HepG2 (cell line): ENCODE results near the gene UBE2O. TPM values are rescaled to one million over a fixed set of nuclear protein-coding genes. Genes with fewer than 3 reads are reported as not detected.

Experiments
- CBFB ChIP-seq: sonication (generic); formaldehyde crosslinking; IDR thresholded peaks from 2 replicates; pipeline ENCODE4 v1.4.0; 2020; ENCODE audit warnings: missing genetic modification reagents
- FIP1L1 ChIP-seq: fragments of 200-400 bp; formaldehyde crosslinking; IDR thresholded peaks from 2 replicates; pipeline ENCODE4 v1.6.1; 2018; ENCODE audit warnings: low read depth, mild to moderate bottlenecking, low read length, moderate library complexity, borderline replicate concordance; ENCODE audit not compliant: insufficient read depth
- FOXC1 ChIP-seq: sonication (generic); formaldehyde crosslinking; IDR thresholded peaks from 2 replicates; pipeline ENCODE4 v1.8.0; 2022; ENCODE audit warnings: mild to moderate bottlenecking, missing genetic modification reagents, borderline replicate concordance
- GATAD2A ChIP-seq: IDR thresholded peaks from 2 replicates; pipeline ENCODE4 v1.6.1; 2016
- GTF2F1 ChIP-seq: fragments of 150-350 bp; IDR thresholded peaks from 2 replicates; pipeline ENCODE4 v1.6.1; 2014; ENCODE audit warnings: low read length
- NFE2 ChIP-seq: sonication (generic); formaldehyde crosslinking; IDR thresholded peaks from 2 replicates; pipeline ENCODE4 v1.4.0; 2020; ENCODE audit warnings: missing genetic modification reagents
- RBM39 ChIP-seq: fragments of 200-400 bp; formaldehyde crosslinking; IDR thresholded peaks from one replicate; pipeline ENCODE4 v1.6.1; 2018; ENCODE audit warnings: antibody characterized with exemption, mild to moderate bottlenecking, low read depth, low read length; ENCODE audit not compliant: poor library complexity, severe bottlenecking
- TBX2 ChIP-seq: sonication (generic); formaldehyde crosslinking; IDR thresholded peaks from 2 replicates; pipeline ENCODE4 v1.5.0; 2020; ENCODE audit warnings: missing genetic modification reagents, mild to moderate bottlenecking, borderline replicate concordance
- ZFX ChIP-seq: sonication (generic); formaldehyde crosslinking; IDR thresholded peaks from 2 replicates; pipeline ENCODE4 v1.4.0; 2020; ENCODE audit warnings: mild to moderate bottlenecking, low read depth, missing genetic modification reagents, moderate library complexity
- ZNF292 ChIP-seq: sonication (generic); formaldehyde crosslinking; IDR thresholded peaks from 2 replicates; pipeline ENCODE4 v1.8.1; 2022; ENCODE audit warnings: mild to moderate bottlenecking, low read depth, missing genetic modification reagents, borderline replicate concordance
- ZNF563 ChIP-seq: sonication (generic); formaldehyde crosslinking; IDR thresholded peaks from 2 replicates; pipeline ENCODE4 v1.8.0; 2022; ENCODE audit warnings: mild to moderate bottlenecking, moderate library complexity, missing genetic modification reagents
- ZNF607 ChIP-seq: sonication (generic); formaldehyde crosslinking; IDR thresholded peaks from 2 replicates; pipeline ENCODE4 v1.5.1; 2020; ENCODE audit warnings: missing genetic modification reagents, mild to moderate bottlenecking, borderline replicate concordance
- ZNF75D ChIP-seq: sonication (generic); formaldehyde crosslinking; IDR thresholded peaks from 2 replicates; pipeline ENCODE4 v1.8.1; 2023; ENCODE audit warnings: missing genetic modification reagents, mild to moderate bottlenecking, borderline replicate concordance
- polyA plus RNA-seq, 8 experiments: library from polyadenylated mRNA; depleted of rRNA in 3 of 8; stranded (reverse) in 7 of 8; unstranded in 1 of 8; fragments of >200 nt; fragmentation: Illumina TruSeq in 4 of 8; extraction: Trizol in 4 of 8; gene quantifications; 2 replicates each; pipeline versions ENCODE4 v1.2.1 to v1.2.3, GENCODE V29; 2011 to 2016; ENCODE audit warnings: low read depth in 4 of 8, missing spikeins in 1 of 8, mixed read lengths in 1 of 8; ENCODE audit not compliant: insufficient read depth in 1 of 8
- total RNA-seq, 5 experiments: library from RNA; depleted of rRNA; stranded (reverse); fragments of >200 nt; fragmentation: Illumina TruSeq; extraction: Trizol; gene quantifications; 2 replicates each; pipeline ENCODE4 v1.2.3, GENCODE V29; 2016; ENCODE audit warnings: low read depth in 1 of 5
- TF ChIP-seq, protein P1 (sequence below): IDR thresholded peaks from 2 replicates; pipeline ENCODE4 v1.6.1; 2012; ENCODE audit warnings: inconsistent platforms
- TF ChIP-seq, protein P2 (sequence below): sonication (generic); formaldehyde crosslinking; IDR thresholded peaks from 2 replicates; pipeline ENCODE4 v1.5.0; 2020; ENCODE audit warnings: missing genetic modification reagents
- TF ChIP-seq, protein P3 (sequence below): sonication (generic); formaldehyde crosslinking; IDR thresholded peaks from 2 replicates; pipeline ENCODE4 v1.9.0; 2021; ENCODE audit warnings: mild to moderate bottlenecking, missing genetic modification reagents
- TF ChIP-seq, protein P4 (sequence below): IDR thresholded peaks from 2 replicates; pipeline ENCODE4 v1.6.1; 2012; ENCODE audit warnings: low read depth, low read length, improper control_type of control experiment
- TF ChIP-seq, protein P5 (sequence below): sonication (generic); formaldehyde crosslinking; IDR thresholded peaks from 2 replicates; pipeline ENCODE4 v1.8.0; 2022; ENCODE audit warnings: low read depth, missing genetic modification reagents

The UBE2O gene
- total and polyA plus RNA-seq, 2 of the 13 experiments (the other 11 are each of a cell fraction or from before 2014, with no cell fraction given), result 21.5 to 23.5 TPM

DNA sequence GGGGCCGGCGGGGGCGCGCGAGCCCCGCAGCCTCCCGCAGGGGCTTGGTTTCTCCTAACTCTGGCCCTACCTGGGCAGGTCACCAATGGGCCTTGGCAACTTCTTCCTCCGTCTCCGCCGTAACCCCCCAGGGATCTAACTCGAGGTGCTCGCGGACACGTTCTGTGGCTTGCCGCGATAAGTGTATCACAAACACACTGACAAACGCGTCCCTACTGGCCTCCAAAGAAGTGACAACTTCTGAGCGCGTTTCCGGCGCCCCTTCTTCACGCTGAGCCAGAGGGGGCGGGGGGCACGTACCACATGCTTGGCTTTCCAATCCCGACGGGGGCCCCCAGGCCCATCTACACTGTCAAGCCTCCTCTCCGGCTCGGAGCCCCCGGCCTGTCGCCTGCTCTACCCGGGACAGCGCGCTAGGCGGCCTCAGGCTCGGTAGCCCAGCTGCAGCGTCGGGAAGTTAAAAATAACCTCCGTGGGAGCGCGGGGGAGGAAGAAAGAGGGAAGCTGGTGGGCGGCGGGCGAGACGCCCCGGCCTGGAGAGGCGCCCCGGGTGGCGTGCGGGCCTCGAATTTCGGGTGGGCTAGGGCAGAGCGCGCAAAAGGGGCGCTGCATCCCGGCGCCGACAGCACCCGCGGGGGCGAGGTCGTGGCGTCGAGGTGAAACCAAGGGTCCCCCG is 69.3 kb downstream of the UBE2O start (continued):
- TF ChIP-seq, protein P1, sequence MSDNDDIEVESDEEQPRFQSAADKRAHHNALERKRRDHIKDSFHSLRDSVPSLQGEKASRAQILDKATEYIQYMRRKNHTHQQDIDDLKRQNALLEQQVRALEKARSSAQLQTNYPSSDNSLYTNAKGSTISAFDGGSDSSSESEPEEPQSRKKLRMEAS, result peak; percentile 23
- TF ChIP-seq, protein P2, sequence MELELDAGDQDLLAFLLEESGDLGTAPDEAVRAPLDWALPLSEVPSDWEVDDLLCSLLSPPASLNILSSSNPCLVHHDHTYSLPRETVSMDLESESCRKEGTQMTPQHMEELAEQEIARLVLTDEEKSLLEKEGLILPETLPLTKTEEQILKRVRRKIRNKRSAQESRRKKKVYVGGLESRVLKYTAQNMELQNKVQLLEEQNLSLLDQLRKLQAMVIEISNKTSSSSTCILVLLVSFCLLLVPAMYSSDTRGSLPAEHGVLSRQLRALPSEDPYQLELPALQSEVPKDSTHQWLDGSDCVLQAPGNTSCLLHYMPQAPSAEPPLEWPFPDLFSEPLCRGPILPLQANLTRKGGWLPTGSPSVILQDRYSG (CRISPR knock-in tag), result no peak; the same call in 1 of the 2 replicates
- TF ChIP-seq ZNF292 (CRISPR knock-in tag), result no peak
- no peak for TF ChIP-seq GTF2F1
- TF ChIP-seq TBX2, result no peak
- peak; percentile 42; the same call in 1 of the 2 replicates for TF ChIP-seq ZNF75D
- TF ChIP-seq RBM39, result no peak
- TF ChIP-seq ZFX (CRISPR knock-in tag), result peak; percentile 42
- TF ChIP-seq FOXC1 (CRISPR knock-in tag), result no peak; the same call in none of the 2 replicates
- TF ChIP-seq ZNF607, result no peak
- peak; percentile 81; the same call in 1 of the 2 replicates for TF ChIP-seq FIP1L1
- peak; percentile 72 for TF ChIP-seq ZNF563
- peak; percentile 49; the same call in 1 of the 2 replicates for TF ChIP-seq CBFB (CRISPR knock-in tag)
- TF ChIP-seq, protein P3, sequence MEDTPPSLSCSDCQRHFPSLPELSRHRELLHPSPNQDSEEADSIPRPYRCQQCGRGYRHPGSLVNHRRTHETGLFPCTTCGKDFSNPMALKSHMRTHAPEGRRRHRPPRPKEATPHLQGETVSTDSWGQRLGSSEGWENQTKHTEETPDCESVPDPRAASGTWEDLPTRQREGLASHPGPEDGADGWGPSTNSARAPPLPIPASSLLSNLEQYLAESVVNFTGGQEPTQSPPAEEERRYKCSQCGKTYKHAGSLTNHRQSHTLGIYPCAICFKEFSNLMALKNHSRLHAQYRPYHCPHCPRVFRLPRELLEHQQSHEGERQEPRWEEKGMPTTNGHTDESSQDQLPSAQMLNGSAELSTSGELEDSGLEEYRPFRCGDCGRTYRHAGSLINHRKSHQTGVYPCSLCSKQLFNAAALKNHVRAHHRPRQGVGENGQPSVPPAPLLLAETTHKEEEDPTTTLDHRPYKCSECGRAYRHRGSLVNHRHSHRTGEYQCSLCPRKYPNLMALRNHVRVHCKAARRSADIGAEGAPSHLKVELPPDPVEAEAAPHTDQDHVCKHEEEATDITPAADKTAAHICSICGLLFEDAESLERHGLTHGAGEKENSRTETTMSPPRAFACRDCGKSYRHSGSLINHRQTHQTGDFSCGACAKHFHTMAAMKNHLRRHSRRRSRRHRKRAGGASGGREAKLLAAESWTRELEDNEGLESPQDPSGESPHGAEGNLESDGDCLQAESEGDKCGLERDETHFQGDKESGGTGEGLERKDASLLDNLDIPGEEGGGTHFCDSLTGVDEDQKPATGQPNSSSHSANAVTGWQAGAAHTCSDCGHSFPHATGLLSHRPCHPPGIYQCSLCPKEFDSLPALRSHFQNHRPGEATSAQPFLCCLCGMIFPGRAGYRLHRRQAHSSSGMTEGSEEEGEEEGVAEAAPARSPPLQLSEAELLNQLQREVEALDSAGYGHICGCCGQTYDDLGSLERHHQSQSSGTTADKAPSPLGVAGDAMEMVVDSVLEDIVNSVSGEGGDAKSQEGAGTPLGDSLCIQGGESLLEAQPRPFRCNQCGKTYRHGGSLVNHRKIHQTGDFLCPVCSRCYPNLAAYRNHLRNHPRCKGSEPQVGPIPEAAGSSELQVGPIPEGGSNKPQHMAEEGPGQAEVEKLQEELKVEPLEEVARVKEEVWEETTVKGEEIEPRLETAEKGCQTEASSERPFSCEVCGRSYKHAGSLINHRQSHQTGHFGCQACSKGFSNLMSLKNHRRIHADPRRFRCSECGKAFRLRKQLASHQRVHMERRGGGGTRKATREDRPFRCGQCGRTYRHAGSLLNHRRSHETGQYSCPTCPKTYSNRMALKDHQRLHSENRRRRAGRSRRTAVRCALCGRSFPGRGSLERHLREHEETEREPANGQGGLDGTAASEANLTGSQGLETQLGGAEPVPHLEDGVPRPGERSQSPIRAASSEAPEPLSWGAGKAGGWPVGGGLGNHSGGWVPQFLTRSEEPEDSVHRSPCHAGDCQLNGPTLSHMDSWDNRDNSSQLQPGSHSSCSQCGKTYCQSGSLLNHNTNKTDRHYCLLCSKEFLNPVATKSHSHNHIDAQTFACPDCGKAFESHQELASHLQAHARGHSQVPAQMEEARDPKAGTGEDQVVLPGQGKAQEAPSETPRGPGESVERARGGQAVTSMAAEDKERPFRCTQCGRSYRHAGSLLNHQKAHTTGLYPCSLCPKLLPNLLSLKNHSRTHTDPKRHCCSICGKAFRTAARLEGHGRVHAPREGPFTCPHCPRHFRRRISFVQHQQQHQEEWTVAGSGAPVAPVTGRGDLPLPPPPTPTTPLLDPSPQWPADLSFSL, result 0 out of 2 replicates have a peak, but pooled peaks have one; percentile 22
- no peak for TF ChIP-seq NFE2
- TF ChIP-seq GATAD2A (CRISPR knock-in tag), result peak; percentile 29; the same call in 1 of the 2 replicates
- TF ChIP-seq, protein P4, sequence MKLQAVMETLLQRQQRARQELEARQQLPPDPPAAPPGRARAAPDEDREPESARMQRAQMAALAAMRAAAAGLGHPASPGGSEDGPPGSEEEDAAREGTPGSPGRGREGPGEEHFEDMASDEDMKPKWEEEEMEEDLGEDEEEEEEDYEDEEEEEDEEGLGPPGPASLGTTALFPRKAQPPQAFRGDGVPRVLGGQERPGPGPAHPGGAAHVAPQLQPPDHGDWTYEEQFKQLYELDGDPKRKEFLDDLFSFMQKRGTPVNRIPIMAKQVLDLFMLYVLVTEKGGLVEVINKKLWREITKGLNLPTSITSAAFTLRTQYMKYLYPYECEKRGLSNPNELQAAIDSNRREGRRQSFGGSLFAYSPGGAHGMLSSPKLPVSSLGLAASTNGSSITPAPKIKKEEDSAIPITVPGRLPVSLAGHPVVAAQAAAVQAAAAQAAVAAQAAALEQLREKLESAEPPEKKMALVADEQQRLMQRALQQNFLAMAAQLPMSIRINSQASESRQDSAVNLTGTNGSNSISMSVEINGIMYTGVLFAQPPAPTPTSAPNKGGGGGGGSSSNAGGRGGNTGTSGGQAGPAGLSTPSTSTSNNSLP, result no peak
- TF ChIP-seq, protein P5, sequence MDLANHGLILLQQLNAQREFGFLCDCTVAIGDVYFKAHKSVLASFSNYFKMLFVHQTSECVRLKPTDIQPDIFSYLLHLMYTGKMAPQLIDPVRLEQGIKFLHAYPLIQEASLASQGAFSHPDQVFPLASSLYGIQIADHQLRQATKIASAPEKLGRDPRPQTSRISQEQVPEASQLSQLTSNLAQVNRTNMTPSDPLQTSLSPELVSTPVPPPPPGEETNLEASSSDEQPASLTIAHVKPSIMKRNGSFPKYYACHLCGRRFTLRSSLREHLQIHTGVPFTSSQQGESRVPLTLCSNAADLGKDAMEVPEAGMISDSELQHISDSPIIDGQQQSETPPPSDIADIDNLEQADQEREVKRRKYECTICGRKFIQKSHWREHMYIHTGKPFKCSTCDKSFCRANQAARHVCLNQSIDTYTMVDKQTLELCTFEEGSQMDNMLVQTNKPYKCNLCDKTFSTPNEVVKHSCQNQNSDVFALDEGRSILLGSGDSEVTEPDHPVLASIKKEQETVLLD (CRISPR knock-in tag), result peak; percentile 22; the same call in 1 of the 2 replicates
